Activated CD8-positive, alpha-beta T cell treated with anti-CD3 and anti-CD28 coated beads for 36 hours (primary cell): Measurements from ENCODE around the gene C2orf68. TPM values are rescaled to one million over a fixed set of nuclear protein-coding genes. Genes with fewer than 3 reads are reported as not detected.

Source experiments
- ATAC-seq: fragments of 200-7000 bp; cut with Tn5 transposase; one replicate; pipeline ENCODE4 v1.10.0; 2021; ENCODE audit warnings: mild to moderate bottlenecking, moderate library complexity
- CTCF ChIA-PET: fragments of 350-600 bp; sonication (Branson Sonifier 250); formaldehyde crosslinking; loops from one replicate; lab custom pipeline; 2021; ENCODE audit warnings: antibody characterized with exemption; lab: Charles Lee
- POLR2A ChIA-PET: fragments of 350-600 bp; sonication (Branson Sonifier 250); formaldehyde crosslinking; loops from one replicate; lab custom pipeline; 2021; ENCODE audit warnings: antibody characterized with exemption; lab: Charles Lee
- DNase-seq: peaks from one replicate; pipeline ENCODE4 v3.0.0-alpha.2; 2020
- H3K27ac Mint-ChIP-seq: one replicate; pipeline ENCODE4 v1.8.0; 2021; ENCODE audit warnings: mild to moderate bottlenecking, mixed read lengths
- H3K27me3 Mint-ChIP-seq: one replicate; pipeline ENCODE4 v1.8.0; 2021; ENCODE audit warnings: mixed read lengths
- H3K36me3 Mint-ChIP-seq: one replicate; pipeline ENCODE4 v1.8.0; 2021; ENCODE audit warnings: low read depth, mixed read lengths
- H3K4me1 Mint-ChIP-seq: one replicate; pipeline ENCODE4 v1.8.0; 2021; ENCODE audit warnings: low read depth, mixed read lengths
- H3K4me3 Mint-ChIP-seq: one replicate; pipeline ENCODE4 v1.8.0; 2021; ENCODE audit warnings: mild to moderate bottlenecking, moderate library complexity, mixed read lengths
- H3K9me3 Mint-ChIP-seq: one replicate; pipeline ENCODE4 v1.8.0; 2021; ENCODE audit warnings: mixed read lengths
- CTCF ChIP-seq: fragments of 200-600 bp; IDR thresholded peaks from one replicate; pipeline ENCODE4 v1.8.0; 2022; ENCODE audit warnings: antibody characterized with exemption, mild to moderate bottlenecking
- intact Hi-C: fragments of 100-400 bp; cut with micrococcal nuclease; formaldehyde crosslinking; loops from one replicate; pipeline ENCODE4 v1.10.0; 2022
- total RNA-seq, 2 experiments: library from RNA; stranded (reverse); gene quantifications; one replicate each; pipeline ENCODE4 v1.2.3, GENCODE V29; 2021

Gene C2orf68
- total RNA-seq, 2 experiments from 2014 or later: 25.4 to 29.1 TPM

DNA sequence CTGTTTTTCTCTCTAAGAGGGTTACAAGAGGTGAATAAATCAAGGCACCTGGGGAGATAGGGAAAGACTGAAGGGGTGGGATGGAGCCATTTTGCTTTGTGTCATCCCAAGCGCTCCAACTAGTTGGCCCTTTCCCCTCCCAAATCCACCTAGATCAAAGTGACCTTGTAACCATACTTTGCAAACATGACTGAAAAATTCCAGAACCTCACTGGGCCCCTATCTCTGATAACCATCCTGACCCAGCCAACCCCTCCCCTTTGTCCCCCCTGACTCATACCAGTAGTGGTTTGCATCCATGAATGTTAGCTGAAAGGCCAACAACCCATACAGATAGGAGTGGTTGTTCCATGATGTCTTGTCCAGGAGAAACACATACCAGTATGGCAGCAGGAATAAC lies 53.7 kb downstream of the C2orf68 start:
- Mint-ChIP-seq H3K9me3 (no peaks in the 10 kb centered on the region), H3K27ac (no peak overlapping the region), H3K36me3 (peaks cover 14% of the 10 kb centered on the region), H3K27me3 (no peaks in the 10 kb centered on the region), H3K4me1 (peaks cover 26% of the 10 kb centered on the region), H3K4me3 (no peak overlapping the region)
- ATAC-seq (no peak), DNase-seq (no peak)
- ChIA-PET POLR2A (interaction anchor here (1.1 to 23.8 kb wide), 2 partner anchors 13 to 134 kb away, joined by 3 to 467 read pairs; partner anchors contain the start of gene MAT2A), CTCF (interaction anchor here (1.0 to 3.2 kb wide), 4 partner anchors 8 to 138 kb away, joined by 5 to 39 read pairs (median 9); partner anchors contain the start of gene SH2D6)
- TF ChIP-seq CTCF: no peak
- intact Hi-C loops: no loop called here

GRCh38 chr2:85557130-85557529 lies 54.7 kb downstream of the C2orf68 start:
- Mint-ChIP-seq H3K27me3 (no peaks in the 10 kb centered on the region), H3K4me3 (no peak overlapping the region), H3K4me1 (peaks cover 23% of the 10 kb centered on the region), H3K36me3 (peaks cover 16% of the 10 kb centered on the region), H3K9me3 (no peaks in the 10 kb centered on the region), H3K27ac (no peak overlapping the region)
- ATAC-seq (no peak), DNase-seq (no peak)
- ChIA-PET CTCF (interaction anchor here (0.9 to 3.2 kb wide), 8 partner anchors 11 to 258 kb away, joined by 3 to 39 read pairs (median 3); partner anchors contain the start of genes MAT2A and SH2D6), POLR2A (interaction anchor here (0.6 to 23.8 kb wide), 4 partner anchors 12 to 1072 kb away, joined by 3 to 467 read pairs (median 4); partner anchors contain the start of gene MAT2A)
- intact Hi-C loops: no loop called here
- no peak for TF ChIP-seq CTCF

Other genes starting within 250 kb of the C2orf68 start
- gene CAPG, start 201.7 kb downstream of the C2orf68 start, total RNA-seq: 10 to 100 TPM; 18.7 to 19.3 TPM
- gene SH2D6, start 193.4 kb downstream of the C2orf68 start, total RNA-seq: under 1 TPM; 0.77 to 0.96 TPM
- gene MAT2A, start 72.9 kb downstream of the C2orf68 start, total RNA-seq: 100 to 1,000 TPM; 276 to 282 TPM
- gene GGCX, start 50.6 kb downstream of the C2orf68 start, total RNA-seq: 10 to 100 TPM; 14.6 to 16.7 TPM
- gene VAMP8, start 34.5 kb downstream of the C2orf68 start, total RNA-seq: 10 to 100 TPM; 84.5 to 91.1 TPM
- 10 to 100 TPM; 28.0 to 29.4 TPM for gene VAMP5, start 27.6 kb downstream of the C2orf68 start, total RNA-seq
- 100 to 1,000 TPM; 112 to 117 TPM for gene RNF181, start 16.3 kb downstream of the C2orf68 start, total RNA-seq
- gene TMEM150A, start 9.4 kb downstream of the C2orf68 start, total RNA-seq: 1 to 10 TPM; 1.0 to 1.2 TPM
- 10 to 100 TPM; 86.0 to 86.8 TPM for gene USP39, start 4.1 kb upstream of the C2orf68 start, total RNA-seq
- not detected for gene SFTPB, start 56.1 kb upstream of the C2orf68 start, total RNA-seq
- 10 to 100 TPM; 46.7 to 52.6 TPM for gene GNLY, start 82.3 kb upstream of the C2orf68 start, total RNA-seq
- gene ATOH8, start 141.9 kb upstream of the C2orf68 start, total RNA-seq: not detected